Upper lobe of right lung (tissue), 1 donor: ENCODE data around the gene ADAMTS15. TPM values are rescaled to one million over a fixed set of nuclear protein-coding genes. Genes with fewer than 3 reads are reported as not detected.

Experiments
- ATAC-seq: fragments of 200-7000 bp; cut with Tn5 transposase; one replicate; pipeline ENCODE4 v1.9.1; 2020; ENCODE audit warnings: mild to moderate bottlenecking, moderate library complexity
- DNase-seq: peaks from one replicate; pipeline ENCODE4 v3.0.0-alpha.2; 2020
- H3K27ac ChIP-seq: fragments of 200-600 bp; one replicate; pipeline ENCODE4 v1.8.0; 2022
- H3K27me3 ChIP-seq: fragments of 200-600 bp; one replicate; pipeline ENCODE4 v1.8.0; 2022; ENCODE audit warnings: mild to moderate bottlenecking
- H3K36me3 ChIP-seq: fragments of 200-600 bp; one replicate; pipeline ENCODE4 v1.8.0; 2022
- H3K4me1 ChIP-seq: fragments of 200-600 bp; one replicate; pipeline ENCODE4 v1.8.0; 2022
- H3K4me3 ChIP-seq: fragments of 200-600 bp; one replicate; pipeline ENCODE4 v1.8.0; 2022; ENCODE audit warnings: mild to moderate bottlenecking
- H3K9me3 ChIP-seq: fragments of 200-600 bp; one replicate; pipeline ENCODE4 v1.8.0; 2022
- intact Hi-C: fragments of 100-400 bp; cut with DNase I; formaldehyde crosslinking; loops from one replicate; pipeline ENCODE4 v1.11.0; 2022
- total RNA-seq: library from RNA; stranded (reverse); fragmentation: NEBNext Ultra II Directional; extraction: Animal tissue kit (Norgen Biotek cat#: 25700); gene quantifications from one replicate; pipeline ENCODE4 v1.2.1, GENCODE V29; 2021
- TF ChIP-seq, protein P1 (sequence below): fragments of 200-600 bp; IDR thresholded peaks from one replicate; pipeline ENCODE4 v1.8.0; 2022; ENCODE audit warnings: antibody characterized with exemption
- donor health status: DM: no; HTN: yes; CAD: no; lungs with severe emphysema.

ADAMTS15 gene
- total RNA-seq, 1 donor from 2014 or later: 8.2 TPM

GRCh38 chr11:130514851-130515250 lies 66.4 kb downstream of the ADAMTS15 start:
- Histone ChIP-seq H3K4me3 (no peak overlapping the region), H3K9me3 (no peaks in the 10 kb centered on the region), H3K36me3 (no peaks in the 10 kb centered on the region), H3K4me1 (peaks cover 9% of the 10 kb centered on the region), H3K27me3 (no peaks in the 10 kb centered on the region), H3K27ac (no peak overlapping the region)
- no peak for DNase-seq
- intact Hi-C loops: no loop called here
- no peak for ATAC-seq
- TF ChIP-seq, protein P1, sequence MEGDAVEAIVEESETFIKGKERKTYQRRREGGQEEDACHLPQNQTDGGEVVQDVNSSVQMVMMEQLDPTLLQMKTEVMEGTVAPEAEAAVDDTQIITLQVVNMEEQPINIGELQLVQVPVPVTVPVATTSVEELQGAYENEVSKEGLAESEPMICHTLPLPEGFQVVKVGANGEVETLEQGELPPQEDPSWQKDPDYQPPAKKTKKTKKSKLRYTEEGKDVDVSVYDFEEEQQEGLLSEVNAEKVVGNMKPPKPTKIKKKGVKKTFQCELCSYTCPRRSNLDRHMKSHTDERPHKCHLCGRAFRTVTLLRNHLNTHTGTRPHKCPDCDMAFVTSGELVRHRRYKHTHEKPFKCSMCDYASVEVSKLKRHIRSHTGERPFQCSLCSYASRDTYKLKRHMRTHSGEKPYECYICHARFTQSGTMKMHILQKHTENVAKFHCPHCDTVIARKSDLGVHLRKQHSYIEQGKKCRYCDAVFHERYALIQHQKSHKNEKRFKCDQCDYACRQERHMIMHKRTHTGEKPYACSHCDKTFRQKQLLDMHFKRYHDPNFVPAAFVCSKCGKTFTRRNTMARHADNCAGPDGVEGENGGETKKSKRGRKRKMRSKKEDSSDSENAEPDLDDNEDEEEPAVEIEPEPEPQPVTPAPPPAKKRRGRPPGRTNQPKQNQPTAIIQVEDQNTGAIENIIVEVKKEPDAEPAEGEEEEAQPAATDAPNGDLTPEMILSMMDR: no peak

GRCh38 chr11:130515829-130516553 lies 67.5 kb downstream of the ADAMTS15 start:
- no peak overlapping the region for H3K4me3 ChIP-seq
- intact Hi-C loops: no loop called here
- no peak for ATAC-seq
- no peaks in the 10 kb centered on the region for H3K36me3 ChIP-seq
- H3K27me3 ChIP-seq: no peaks in the 10 kb centered on the region
- no peaks in the 10 kb centered on the region for H3K9me3 ChIP-seq
- DNase-seq: no peak
- TF ChIP-seq, protein P1: no peak
- H3K27ac ChIP-seq: no peak overlapping the region
- no peaks in the 10 kb centered on the region for H3K4me1 ChIP-seq

DNA sequence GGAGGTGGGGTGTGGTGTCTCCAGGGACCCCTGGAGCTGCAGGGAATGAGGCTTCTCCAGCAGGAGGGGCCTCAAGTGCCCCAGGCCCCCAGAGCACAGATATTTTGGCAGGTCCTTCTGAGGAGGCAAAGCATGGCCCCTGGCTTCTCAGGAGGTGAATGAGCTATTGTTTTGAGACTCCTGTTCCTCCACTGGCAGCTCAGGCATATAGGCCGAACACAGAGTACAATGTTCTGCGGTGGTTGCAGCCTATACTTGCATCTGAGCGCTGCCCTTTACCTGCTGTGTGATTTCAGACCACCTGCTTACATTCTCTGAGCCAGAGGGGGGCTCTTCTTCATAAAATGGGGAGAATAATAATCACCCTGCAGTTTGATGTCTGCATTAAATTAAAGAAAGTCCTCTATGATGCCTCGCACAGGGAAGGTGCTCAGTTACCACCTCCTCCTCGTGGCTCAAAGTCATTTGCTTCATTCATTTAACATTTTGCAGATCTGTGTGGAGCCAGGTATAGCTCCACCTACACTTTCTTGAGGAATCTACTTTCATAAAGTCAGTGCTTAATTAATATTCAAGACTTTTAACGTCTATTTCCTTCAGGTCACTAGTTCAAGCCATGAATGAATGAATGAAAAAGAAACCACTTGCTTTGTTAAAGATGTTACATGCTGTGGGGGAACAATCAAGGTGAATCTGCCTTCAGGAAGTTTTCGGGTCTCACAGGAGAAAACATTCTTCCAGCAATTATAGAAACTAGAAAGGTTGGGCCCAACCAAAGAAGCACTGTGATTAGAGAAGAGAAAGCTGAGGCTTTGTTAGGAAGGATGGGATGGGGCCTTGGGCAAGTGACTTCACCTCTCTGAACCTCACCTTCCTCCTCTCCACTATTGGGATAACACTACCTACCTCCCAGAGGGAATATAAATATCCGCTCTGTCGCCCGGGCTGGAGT lies 68.4 kb downstream of the ADAMTS15 start:
- H3K4me1 ChIP-seq: no peaks in the 10 kb centered on the region
- intact Hi-C loops: no loop called here
- TF ChIP-seq, protein P1: no peak

GRCh38 chr11:130518164-130518680 lies 69.8 kb downstream of the ADAMTS15 start:
- TF ChIP-seq, protein P1: no peak
- intact Hi-C loops: no loop called here
- Histone ChIP-seq H3K36me3 (no peaks in the 10 kb centered on the region), H3K4me1 (peaks cover 5% of the 10 kb centered on the region), H3K4me3 (no peak overlapping the region), H3K27ac (no peak overlapping the region), H3K9me3 (no peaks in the 10 kb centered on the region), H3K27me3 (no peaks in the 10 kb centered on the region)
- ATAC-seq: no peak
- DNase-seq: no peak

More for the DNA sequence above, 68.4 kb downstream of the ADAMTS15 start:
- Histone ChIP-seq H3K27ac (no peak overlapping the region), H3K9me3 (no peaks in the 10 kb centered on the region), H3K36me3 (no peaks in the 10 kb centered on the region), H3K4me3 (no peak overlapping the region), H3K27me3 (no peaks in the 10 kb centered on the region)
- no peak for ATAC-seq
- DNase-seq: no peak

GRCh38 chr11:130519128-130519932 lies 70.9 kb downstream of the ADAMTS15 start:
- intact Hi-C loops: no loop called here
- H3K4me1 ChIP-seq: peaks cover 5% of the 10 kb centered on the region
- DNase-seq (no peak), ATAC-seq (no peak)
- peak overlapping the region; percentile 80 for H3K27ac ChIP-seq
- TF ChIP-seq, protein P1: no peak
- H3K4me3 ChIP-seq: no peak overlapping the region
- no peaks in the 10 kb centered on the region for H3K27me3 ChIP-seq
- H3K9me3 ChIP-seq: no peaks in the 10 kb centered on the region
- H3K36me3 ChIP-seq: no peaks in the 10 kb centered on the region
